H1 (cell line): ENCODE data around the gene ZNF786.

Experiments used
- EGR1 ChIP-seq: IDR thresholded peaks from 2 replicates; pipeline ENCODE4 v1.6.1; 2011; ENCODE audit warnings: low read depth, low read length, borderline replicate concordance
- EZH2 ChIP-seq: fragments of 200-600 bp; sonication (generic); IDR thresholded peaks from 2 replicates; pipeline ENCODE4 v1.7.1; 2012; ENCODE audit warnings: low read depth, mild to moderate bottlenecking, moderate library complexity, low read length, inconsistent platforms; ENCODE audit not compliant: severe bottlenecking
- JUN ChIP-seq: IDR thresholded peaks from 2 replicates; pipeline ENCODE4 v1.6.1; 2011; ENCODE audit warnings: low read depth, mild to moderate bottlenecking, improper control_type of control experiment, low read length
- POLR2A ChIP-seq, 2 experiments: IDR thresholded peaks; 1 replicate in 1 of 2; 2 replicates in 1 of 2; pipeline ENCODE4 v1.6.1; 2011; ENCODE audit warnings: low read depth in 2 of 2, low read length in 2 of 2, mild to moderate bottlenecking in 2 of 2; ENCODE audit errors: control extremely low read depth in 1 of 2
- POLR2AphosphoS5 ChIP-seq: IDR thresholded peaks from 2 replicates; pipeline ENCODE4 v1.6.1; 2011; ENCODE audit warnings: low read depth, low read length
- RAD21 ChIP-seq, 2 experiments: IDR thresholded peaks in 1 of 2; conservative IDR thresholded peaks in 1 of 2; 2 replicates each; pipeline ENCODE4 v1.6.1; 2011; ENCODE audit warnings: low read depth in 2 of 2, low read length in 2 of 2, improper control_type of control experiment in 1 of 2, inconsistent platforms in 1 of 2, mild to moderate bottlenecking in 1 of 2, moderate library complexity in 1 of 2
- SIX5 ChIP-seq: IDR thresholded peaks from 2 replicates; pipeline ENCODE4 v1.6.1; 2011; ENCODE audit warnings: mild to moderate bottlenecking, low read depth, low read length
- TBP ChIP-seq: IDR thresholded peaks from 2 replicates; pipeline ENCODE4 v1.6.1; 2011; ENCODE audit warnings: low read depth, low read length, improper control_type of control experiment
- TCF12 ChIP-seq: IDR thresholded peaks from 2 replicates; pipeline ENCODE4 v1.6.1; 2011; ENCODE audit warnings: low read depth, mild to moderate bottlenecking, low read length
- TEAD4 ChIP-seq: IDR thresholded peaks from 2 replicates; pipeline ENCODE4 v1.6.1; 2012; ENCODE audit warnings: low read depth, low read length, inconsistent platforms, mixed read lengths
- YY1 ChIP-seq: IDR thresholded peaks from 2 replicates; pipeline ENCODE4 v1.6.1; 2011; ENCODE audit warnings: low read depth, mild to moderate bottlenecking, low read length
- ZNF274 ChIP-seq: IDR thresholded peaks from 2 replicates; pipeline ENCODE4 v1.7.0; 2012; ENCODE audit warnings: low read length, borderline replicate concordance; ENCODE audit errors: extremely low read depth
- TF ChIP-seq, protein P1 (sequence below), 3 experiments: IDR thresholded peaks; 1 replicate in 2 of 3; 2 replicates in 1 of 3; pipeline versions ENCODE4 v1.5.1 to v1.6.1; 2011; ENCODE audit warnings: low read length in 3 of 3, mild to moderate bottlenecking in 3 of 3, inconsistent platforms in 2 of 3, low read depth in 1 of 3, moderate library complexity in 1 of 3; ENCODE audit not compliant: insufficient read depth in 1 of 3; ENCODE audit errors: control extremely low read depth in 1 of 3

DNA sequence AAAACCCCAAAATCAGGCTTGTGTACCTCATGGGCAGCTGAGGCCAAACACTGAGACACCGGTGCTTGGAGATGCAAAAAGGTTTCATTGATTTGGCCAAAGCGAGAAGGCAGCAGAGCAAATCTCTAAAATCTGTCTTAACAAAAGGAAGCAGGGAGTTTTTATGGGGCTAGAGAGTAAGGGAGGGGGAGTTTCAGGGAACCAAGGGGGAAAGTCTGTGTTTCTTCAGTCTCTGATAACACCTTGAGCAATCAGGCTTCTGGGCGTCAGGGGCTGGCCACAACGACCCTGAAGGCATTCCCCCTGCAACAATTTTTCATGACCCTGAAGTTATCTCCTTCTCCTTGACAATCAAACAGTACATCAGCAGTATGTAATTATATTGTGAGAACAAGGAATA, 2.7 kb upstream of the ZNF786 start:
- TF ChIP-seq, protein P1, sequence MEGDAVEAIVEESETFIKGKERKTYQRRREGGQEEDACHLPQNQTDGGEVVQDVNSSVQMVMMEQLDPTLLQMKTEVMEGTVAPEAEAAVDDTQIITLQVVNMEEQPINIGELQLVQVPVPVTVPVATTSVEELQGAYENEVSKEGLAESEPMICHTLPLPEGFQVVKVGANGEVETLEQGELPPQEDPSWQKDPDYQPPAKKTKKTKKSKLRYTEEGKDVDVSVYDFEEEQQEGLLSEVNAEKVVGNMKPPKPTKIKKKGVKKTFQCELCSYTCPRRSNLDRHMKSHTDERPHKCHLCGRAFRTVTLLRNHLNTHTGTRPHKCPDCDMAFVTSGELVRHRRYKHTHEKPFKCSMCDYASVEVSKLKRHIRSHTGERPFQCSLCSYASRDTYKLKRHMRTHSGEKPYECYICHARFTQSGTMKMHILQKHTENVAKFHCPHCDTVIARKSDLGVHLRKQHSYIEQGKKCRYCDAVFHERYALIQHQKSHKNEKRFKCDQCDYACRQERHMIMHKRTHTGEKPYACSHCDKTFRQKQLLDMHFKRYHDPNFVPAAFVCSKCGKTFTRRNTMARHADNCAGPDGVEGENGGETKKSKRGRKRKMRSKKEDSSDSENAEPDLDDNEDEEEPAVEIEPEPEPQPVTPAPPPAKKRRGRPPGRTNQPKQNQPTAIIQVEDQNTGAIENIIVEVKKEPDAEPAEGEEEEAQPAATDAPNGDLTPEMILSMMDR (IDR thresholded peaks at IDR 0.05; ENCODE audit: control extremely low read depth in 1 of 3, insufficient read depth in 1 of 3, low read depth in 1 of 3, low read length in 3 of 3): no peak
- no peak for TF ChIP-seq EGR1
- TF ChIP-seq TBP: no peak
- TF ChIP-seq POLR2AphosphoS5: no peak
- no peak for TF ChIP-seq TCF12
- no peak for TF ChIP-seq YY1
- TF ChIP-seq POLR2A (IDR thresholded peaks at IDR 0.05; ENCODE audit: control extremely low read depth in 1 of 2, low read depth in 2 of 2, low read length in 2 of 2): no peak
- TF ChIP-seq JUN: no peak
- no peak for TF ChIP-seq ZNF274
- TF ChIP-seq TEAD4: no peak
- TF ChIP-seq EZH2: no peak
- no peak for TF ChIP-seq RAD21 (IDR thresholded peaks at IDR 0.05 in 1 of 2, conservative IDR thresholded peaks at IDR 0.05 in 1 of 2; ENCODE audit: low read depth in 2 of 2, low read length in 2 of 2)
- TF ChIP-seq SIX5: no peak
